HepG2 (cell line): ENCODE results near the gene TNFAIP1. TPM values are rescaled to one million over a fixed set of nuclear protein-coding genes. Genes with fewer than 3 reads are reported as not detected.

Experiments
- CEBPZ ChIP-seq: IDR thresholded peaks from 2 replicates; pipeline ENCODE4 v1.6.1; 2012; ENCODE audit warnings: low read length, improper control_type of control experiment
- E2F1 ChIP-seq: sonication (generic); formaldehyde crosslinking; IDR thresholded peaks from 2 replicates; pipeline ENCODE4 v1.5.0; 2020; ENCODE audit warnings: missing genetic modification reagents
- FOXP1 ChIP-seq, 2 experiments: fragments of 450-650 bp in 1 of 2; IDR thresholded peaks; 2 replicates each; pipeline ENCODE4 v1.6.1; 2017 to 2018; ENCODE audit warnings: antibody characterized with exemption in 1 of 2
- MLXIP ChIP-seq: sonication (generic); formaldehyde crosslinking; IDR thresholded peaks from 2 replicates; pipeline ENCODE4 v1.9.0; 2021; ENCODE audit warnings: missing genetic modification reagents, borderline replicate concordance
- PHF20 ChIP-seq: sonication (generic); formaldehyde crosslinking; IDR thresholded peaks from 2 replicates; pipeline ENCODE4 v1.5.0; 2020; ENCODE audit warnings: mild to moderate bottlenecking, missing genetic modification reagents
- PRDM4 ChIP-seq: sonication (generic); formaldehyde crosslinking; IDR thresholded peaks from 2 replicates; pipeline ENCODE4 v1.9.0; 2021; ENCODE audit warnings: missing genetic modification reagents, borderline replicate concordance
- THAP9 ChIP-seq: sonication (generic); formaldehyde crosslinking; IDR thresholded peaks from 2 replicates; pipeline ENCODE4; 2020; ENCODE audit warnings: missing genetic modification reagents, mild to moderate bottlenecking, borderline replicate concordance
- TOE1 ChIP-seq: sonication (generic); formaldehyde crosslinking; IDR thresholded peaks from 2 replicates; pipeline ENCODE4 v1.4.0; 2020; ENCODE audit warnings: mild to moderate bottlenecking, missing genetic modification reagents
- ZNF17 ChIP-seq: sonication (generic); formaldehyde crosslinking; IDR thresholded peaks from 2 replicates; pipeline ENCODE4 v1.5.0; 2020; ENCODE audit warnings: mild to moderate bottlenecking, missing genetic modification reagents
- ZNF317 ChIP-seq: sonication (generic); formaldehyde crosslinking; IDR thresholded peaks from 2 replicates; pipeline ENCODE4 v1.5.0; 2020; ENCODE audit warnings: mild to moderate bottlenecking, missing genetic modification reagents
- ZNF496 ChIP-seq: sonication (generic); formaldehyde crosslinking; IDR thresholded peaks from 2 replicates; pipeline ENCODE4 v1.8.1; 2023; ENCODE audit warnings: mild to moderate bottlenecking, moderate library complexity, missing genetic modification reagents; ENCODE audit not compliant: insufficient replicate concordance
- ZNF75D ChIP-seq: sonication (generic); formaldehyde crosslinking; IDR thresholded peaks from 2 replicates; pipeline ENCODE4 v1.8.1; 2023; ENCODE audit warnings: missing genetic modification reagents, mild to moderate bottlenecking, borderline replicate concordance
- polyA plus RNA-seq, 8 experiments: library from polyadenylated mRNA; depleted of rRNA in 3 of 8; stranded (reverse) in 7 of 8; unstranded in 1 of 8; fragments of >200 nt; fragmentation: Illumina TruSeq in 4 of 8; extraction: Trizol in 4 of 8; gene quantifications; 2 replicates each; pipeline versions ENCODE4 v1.2.1 to v1.2.3, GENCODE V29; 2011 to 2016; ENCODE audit warnings: low read depth in 4 of 8, missing spikeins in 1 of 8, mixed read lengths in 1 of 8; ENCODE audit not compliant: insufficient read depth in 1 of 8
- total RNA-seq, 5 experiments: library from RNA; depleted of rRNA; stranded (reverse); fragments of >200 nt; fragmentation: Illumina TruSeq; extraction: Trizol; gene quantifications; 2 replicates each; pipeline ENCODE4 v1.2.3, GENCODE V29; 2016; ENCODE audit warnings: low read depth in 1 of 5

The TNFAIP1 gene
- total and polyA plus RNA-seq, 2 of the 13 experiments (the other 11 are each of a cell fraction or from before 2014, with no cell fraction given), result 17.5 to 40.6 TPM

GRCh38 chr17:28335201-28335958 lies at the start of gene TNFAIP1, which contains the start of gene IFT20 (continued):
- TF ChIP-seq CEBPZ (no peak), MLXIP (CRISPR knock-in tag) (no peak), PHF20 (CRISPR knock-in tag) (peak; percentile 90), ZNF75D (CRISPR knock-in tag) (0 out of 2 replicates have a peak, but pooled peaks have one; percentile 25), E2F1 (CRISPR knock-in tag) (peak; percentile 54; the same call in 1 of the 2 replicates), FOXP1 (IDR thresholded peaks at IDR 0.05) (peak; percentile 65; the same call in 1 of the 2 replicates), FOXP1 (CRISPR knock-in tag; IDR thresholded peaks at IDR 0.05) (peak; percentile 69), PRDM4 (no peak), ZNF17 (CRISPR knock-in tag) (no peak), ZNF317 (CRISPR knock-in tag) (peak; percentile 79; the same call in 1 of the 2 replicates), THAP9 (CRISPR knock-in tag) (peak; percentile 95), TOE1 (CRISPR knock-in tag) (no peak), ZNF496 (CRISPR knock-in tag) (no peak)
